Mesothelial cell of epicardium (in vitro differentiated cells): ENCODE results near the gene PDIA5. TPM values are rescaled to one million over a fixed set of nuclear protein-coding genes. Genes with fewer than 3 reads are reported as not detected.

Experiments used
- DNase-seq, 2 experiments: peaks; one replicate each; pipeline ENCODE4 v3.0.0; 2021; ENCODE audit warnings: low spot score in 2 of 2; ENCODE audit not compliant: unreplicated experiment in 2 of 2
- H3K27ac Mint-ChIP-seq: 2 replicates; pipeline ENCODE4 v1.8.0; 2021; ENCODE audit warnings: mixed read lengths
- H3K27me3 Mint-ChIP-seq: 2 replicates; pipeline ENCODE4 v1.8.0; 2021; ENCODE audit warnings: low read depth, mixed read lengths
- H3K36me3 Mint-ChIP-seq: 2 replicates; pipeline ENCODE4 v1.8.0; 2021; ENCODE audit warnings: mixed read lengths
- H3K4me1 Mint-ChIP-seq: 2 replicates; pipeline ENCODE4 v1.8.0; 2021; ENCODE audit warnings: mixed read lengths
- H3K4me3 Mint-ChIP-seq: 2 replicates; pipeline ENCODE4 v1.8.0; 2021; ENCODE audit warnings: mild to moderate bottlenecking, moderate library complexity, mixed read lengths
- H3K9me3 Mint-ChIP-seq: 2 replicates; pipeline ENCODE4 v1.8.0; 2021; ENCODE audit warnings: mixed read lengths
- total RNA-seq: library from RNA; stranded (reverse); gene quantifications from 3 replicates; pipeline ENCODE4 v1.2.1, GENCODE V29; 2021
- TF ChIP-seq, protein P1 (sequence below): fragments of 200-600 bp; sonication (generic); IDR thresholded peaks from one replicate; pipeline ENCODE4 v1.5.0; 2021; ENCODE audit warnings: antibody characterized with exemption; ENCODE audit not compliant: unreplicated experiment

Gene PDIA5
- total RNA-seq, 1 donor from 2014 or later, result 19.1 TPM

DNA sequence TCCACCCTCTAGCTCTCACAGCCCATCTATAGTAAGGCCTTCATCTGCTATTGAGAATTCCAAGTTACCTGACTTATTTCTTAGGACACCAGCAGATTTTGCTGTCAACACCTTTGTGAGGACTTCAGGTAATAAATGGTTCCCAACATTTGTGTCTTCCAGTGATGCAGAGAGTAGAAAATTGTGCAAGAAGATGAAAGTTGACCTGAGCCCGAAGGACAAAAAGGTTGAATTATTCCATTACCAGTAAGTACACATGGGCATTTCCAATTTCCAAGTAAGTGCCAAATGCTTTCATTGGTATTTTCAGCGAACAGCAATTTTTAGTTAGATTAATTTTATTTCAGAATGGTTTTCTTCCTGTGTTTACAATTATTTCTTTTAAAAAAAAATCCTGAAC, 35.4 kb downstream of the PDIA5 start:
- H3K27ac Mint-ChIP-seq, result no peak overlapping the region

DNA sequence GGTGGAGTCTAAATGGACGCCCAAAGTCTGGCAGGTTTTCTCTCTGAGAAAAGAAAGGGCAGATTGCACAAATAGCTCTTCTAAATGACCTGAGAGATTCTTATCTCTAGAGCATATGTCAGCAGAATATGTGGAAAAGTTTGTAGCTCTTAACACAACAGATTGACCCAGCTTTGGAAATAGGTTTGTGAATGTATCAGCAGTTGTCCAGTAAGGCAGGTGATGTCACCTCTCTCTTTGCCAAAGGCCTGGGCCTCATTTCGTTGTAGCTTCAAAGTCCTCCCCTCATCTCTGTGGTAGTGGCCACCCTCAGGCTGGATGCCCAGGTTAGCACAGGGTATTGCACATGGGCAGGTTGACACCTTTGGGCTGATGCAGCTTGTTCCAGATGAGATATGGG, 36.0 kb downstream of the PDIA5 start:
- peaks cover 22% of the 10 kb centered on the region for H3K36me3 Mint-ChIP-seq
- peaks cover 18% of the 10 kb centered on the region for H3K4me1 Mint-ChIP-seq
- TF ChIP-seq, protein P1, sequence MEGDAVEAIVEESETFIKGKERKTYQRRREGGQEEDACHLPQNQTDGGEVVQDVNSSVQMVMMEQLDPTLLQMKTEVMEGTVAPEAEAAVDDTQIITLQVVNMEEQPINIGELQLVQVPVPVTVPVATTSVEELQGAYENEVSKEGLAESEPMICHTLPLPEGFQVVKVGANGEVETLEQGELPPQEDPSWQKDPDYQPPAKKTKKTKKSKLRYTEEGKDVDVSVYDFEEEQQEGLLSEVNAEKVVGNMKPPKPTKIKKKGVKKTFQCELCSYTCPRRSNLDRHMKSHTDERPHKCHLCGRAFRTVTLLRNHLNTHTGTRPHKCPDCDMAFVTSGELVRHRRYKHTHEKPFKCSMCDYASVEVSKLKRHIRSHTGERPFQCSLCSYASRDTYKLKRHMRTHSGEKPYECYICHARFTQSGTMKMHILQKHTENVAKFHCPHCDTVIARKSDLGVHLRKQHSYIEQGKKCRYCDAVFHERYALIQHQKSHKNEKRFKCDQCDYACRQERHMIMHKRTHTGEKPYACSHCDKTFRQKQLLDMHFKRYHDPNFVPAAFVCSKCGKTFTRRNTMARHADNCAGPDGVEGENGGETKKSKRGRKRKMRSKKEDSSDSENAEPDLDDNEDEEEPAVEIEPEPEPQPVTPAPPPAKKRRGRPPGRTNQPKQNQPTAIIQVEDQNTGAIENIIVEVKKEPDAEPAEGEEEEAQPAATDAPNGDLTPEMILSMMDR, result no peak
- H3K4me3 Mint-ChIP-seq, result no peak overlapping the region
- no peak for DNase-seq
- H3K27me3 Mint-ChIP-seq, result no peaks in the 10 kb centered on the region
- H3K27ac Mint-ChIP-seq, result no peak overlapping the region
- no peaks in the 10 kb centered on the region for H3K9me3 Mint-ChIP-seq

More for the DNA sequence above, 35.4 kb downstream of the PDIA5 start:
- no peaks in the 10 kb centered on the region for H3K9me3 Mint-ChIP-seq
- no peak for DNase-seq
- H3K4me1 Mint-ChIP-seq, result peaks cover 18% of the 10 kb centered on the region
- TF ChIP-seq, protein P1, result no peak
- H3K27me3 Mint-ChIP-seq, result no peaks in the 10 kb centered on the region
- H3K36me3 Mint-ChIP-seq, result peaks cover 22% of the 10 kb centered on the region
- H3K4me3 Mint-ChIP-seq, result no peak overlapping the region

DNA sequence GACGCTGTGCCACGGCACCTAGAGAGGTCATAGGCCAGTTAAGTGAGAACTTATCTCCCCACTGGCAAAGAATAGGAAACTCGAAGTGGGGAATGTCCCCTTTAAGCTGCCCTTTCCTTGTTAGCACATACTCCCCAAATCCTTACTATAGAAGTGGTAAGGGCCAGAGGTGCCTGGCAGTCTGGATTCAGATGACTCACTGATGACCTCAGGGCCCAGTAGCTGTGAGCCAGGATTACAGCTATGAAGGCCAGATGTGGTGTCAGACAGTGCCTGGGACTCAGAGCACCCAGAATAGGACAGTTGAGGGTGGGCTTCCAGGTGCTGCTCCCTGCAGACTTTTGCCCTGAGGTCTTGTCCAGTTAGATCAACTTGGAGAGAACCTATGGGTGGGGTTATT, 37.7 kb downstream of the PDIA5 start:
- DNase-seq, result no peak
- Mint-ChIP-seq H3K27me3 (no peaks in the 10 kb centered on the region), H3K27ac (no peak overlapping the region), H3K9me3 (no peaks in the 10 kb centered on the region), H3K4me1 (peaks cover 4% of the 10 kb centered on the region), H3K4me3 (no peak overlapping the region), H3K36me3 (peaks cover 22% of the 10 kb centered on the region)
- TF ChIP-seq, protein P1, result no peak

DNA sequence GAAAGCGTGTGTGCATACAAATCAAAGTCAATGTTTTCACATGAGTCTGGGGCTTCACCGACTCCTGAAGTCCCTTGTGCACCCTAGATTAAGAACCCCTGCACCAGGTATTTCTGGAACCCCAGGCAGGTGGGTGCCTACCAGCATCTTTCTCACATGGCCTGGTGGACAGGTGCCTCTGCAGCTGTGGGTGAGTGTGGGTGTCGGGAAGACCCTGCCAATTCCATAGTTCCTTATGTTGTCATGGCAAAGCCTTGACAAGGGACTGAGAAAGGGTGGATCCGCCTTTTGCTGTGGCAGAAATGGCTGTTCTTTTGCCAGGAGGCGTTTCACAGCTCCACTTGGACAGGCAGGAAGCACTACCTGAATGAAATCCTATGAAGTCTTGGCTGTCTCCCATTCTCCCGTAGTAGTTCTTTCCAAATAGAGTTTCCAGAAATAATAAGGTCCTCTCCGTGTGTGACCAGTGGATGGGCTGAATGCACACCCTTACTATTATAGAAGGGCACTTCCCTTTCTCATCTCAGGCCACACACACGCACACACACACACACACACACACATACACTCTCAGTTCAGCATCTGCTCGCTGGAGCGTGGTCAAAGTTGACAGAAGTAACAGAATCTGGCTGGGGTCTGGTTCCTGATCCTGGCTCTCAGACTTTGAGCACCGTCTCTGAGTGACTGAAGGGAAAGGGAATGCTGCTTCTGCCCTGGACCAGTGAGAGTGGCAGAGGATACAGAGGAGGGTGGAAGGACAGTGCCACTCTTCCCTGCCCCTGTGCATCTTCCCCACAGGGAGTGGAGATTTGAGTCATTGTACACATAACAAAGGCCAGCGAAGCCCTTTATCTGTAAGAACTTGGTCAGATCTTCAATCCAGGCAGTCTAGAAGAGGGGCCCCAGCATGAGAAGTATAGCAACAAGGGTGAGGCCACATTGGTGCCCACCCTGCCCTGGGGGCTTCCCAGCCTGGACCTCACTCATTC, 38.7 kb downstream of the PDIA5 start:
- TF ChIP-seq, protein P1, result no peak
- Mint-ChIP-seq H3K4me1 (no peaks in the 10 kb centered on the region), H3K27me3 (no peaks in the 10 kb centered on the region), H3K9me3 (no peaks in the 10 kb centered on the region), H3K36me3 (peaks cover 22% of the 10 kb centered on the region), H3K4me3 (no peak overlapping the region), H3K27ac (no peak overlapping the region)
- DNase-seq, result no peak

DNA sequence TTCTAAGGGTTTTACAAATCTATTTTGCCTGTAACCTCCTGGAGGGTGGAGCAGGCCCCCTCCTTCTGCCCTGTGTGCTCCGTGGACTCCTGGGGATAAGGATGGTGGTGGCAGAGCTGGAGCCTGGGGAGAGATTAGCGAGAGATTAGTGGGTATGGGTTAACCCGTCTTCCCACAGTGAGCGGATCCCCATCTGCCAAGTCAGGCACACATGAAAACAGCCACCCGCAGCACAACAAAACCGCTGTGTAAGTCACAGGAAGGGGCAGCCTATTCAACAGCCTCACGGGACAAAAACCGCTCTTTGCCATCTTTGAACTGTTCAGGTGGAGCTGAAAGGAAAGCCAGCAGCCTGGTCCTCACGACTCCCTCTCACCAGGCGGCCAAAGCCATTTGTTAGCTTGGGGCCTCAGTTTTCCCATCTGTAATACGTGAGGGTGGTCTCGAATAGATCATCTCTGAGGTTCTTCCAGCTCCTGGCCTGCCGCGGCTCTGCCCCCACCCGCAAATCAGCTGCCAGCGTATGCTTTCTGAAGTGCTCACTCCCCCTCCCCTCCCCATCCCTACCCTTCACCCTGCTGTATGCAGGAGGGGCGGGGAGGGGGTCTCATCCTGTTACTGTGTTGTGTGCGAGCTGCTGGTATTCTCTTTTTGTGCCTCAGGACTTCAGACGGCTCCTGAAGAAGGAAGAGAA, 43.6 kb downstream of the PDIA5 start:
- no peaks in the 10 kb centered on the region for H3K27me3 Mint-ChIP-seq
- no peak overlapping the region for H3K4me3 Mint-ChIP-seq
- peaks cover 11% of the 10 kb centered on the region for H3K36me3 Mint-ChIP-seq
- no peak overlapping the region for H3K27ac Mint-ChIP-seq
- H3K4me1 Mint-ChIP-seq, result no peaks in the 10 kb centered on the region
- H3K9me3 Mint-ChIP-seq, result no peaks in the 10 kb centered on the region
- DNase-seq, result no peak
- TF ChIP-seq, protein P1, result no peak
